Choroid plexus epithelial cell (primary cell): ENCODE data around the gene CD80.

Source experiments
- DNase-seq: peaks from one replicate; pipeline ENCODE4 v3.0.0-alpha.2; 2010; ENCODE audit warnings: low read depth
- H3K4me3 ChIP-seq: 2 replicates; pipeline ENCODE4 v1.5.1; 2011; ENCODE audit warnings: low read depth, mild to moderate bottlenecking, control low read depth, low read length, moderate library complexity
- TF ChIP-seq, protein P1 (sequence below): conservative IDR thresholded peaks from 2 replicates; pipeline ENCODE4 v1.5.1; 2011; ENCODE audit warnings: low read depth, mild to moderate bottlenecking, control low read depth, inconsistent platforms, low read length, moderate library complexity

Gene CD80

DNA sequence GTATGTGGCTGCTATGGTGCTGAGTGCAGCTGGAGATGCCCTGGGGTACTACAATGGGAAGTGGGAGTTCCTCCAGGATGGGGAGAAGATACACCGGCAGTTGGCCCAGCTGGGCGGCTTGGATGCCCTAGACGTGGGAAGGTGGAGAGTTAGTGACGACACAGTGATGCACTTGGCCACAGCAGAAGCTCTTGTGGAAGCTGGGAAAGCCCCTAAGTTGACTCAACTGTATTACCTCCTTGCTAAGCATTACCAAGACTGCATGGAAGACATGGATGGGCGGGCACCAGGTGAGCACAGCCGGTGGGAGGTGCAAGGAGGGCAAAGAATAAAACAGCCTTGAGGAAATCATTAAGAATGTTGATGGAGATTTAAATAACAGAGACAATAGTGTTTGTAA is 22.8 kb upstream of the CD80 start:
- no peak overlapping the region for H3K4me3 ChIP-seq
- no peak for DNase-seq
- TF ChIP-seq, protein P1, sequence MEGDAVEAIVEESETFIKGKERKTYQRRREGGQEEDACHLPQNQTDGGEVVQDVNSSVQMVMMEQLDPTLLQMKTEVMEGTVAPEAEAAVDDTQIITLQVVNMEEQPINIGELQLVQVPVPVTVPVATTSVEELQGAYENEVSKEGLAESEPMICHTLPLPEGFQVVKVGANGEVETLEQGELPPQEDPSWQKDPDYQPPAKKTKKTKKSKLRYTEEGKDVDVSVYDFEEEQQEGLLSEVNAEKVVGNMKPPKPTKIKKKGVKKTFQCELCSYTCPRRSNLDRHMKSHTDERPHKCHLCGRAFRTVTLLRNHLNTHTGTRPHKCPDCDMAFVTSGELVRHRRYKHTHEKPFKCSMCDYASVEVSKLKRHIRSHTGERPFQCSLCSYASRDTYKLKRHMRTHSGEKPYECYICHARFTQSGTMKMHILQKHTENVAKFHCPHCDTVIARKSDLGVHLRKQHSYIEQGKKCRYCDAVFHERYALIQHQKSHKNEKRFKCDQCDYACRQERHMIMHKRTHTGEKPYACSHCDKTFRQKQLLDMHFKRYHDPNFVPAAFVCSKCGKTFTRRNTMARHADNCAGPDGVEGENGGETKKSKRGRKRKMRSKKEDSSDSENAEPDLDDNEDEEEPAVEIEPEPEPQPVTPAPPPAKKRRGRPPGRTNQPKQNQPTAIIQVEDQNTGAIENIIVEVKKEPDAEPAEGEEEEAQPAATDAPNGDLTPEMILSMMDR: no peak

DNA sequence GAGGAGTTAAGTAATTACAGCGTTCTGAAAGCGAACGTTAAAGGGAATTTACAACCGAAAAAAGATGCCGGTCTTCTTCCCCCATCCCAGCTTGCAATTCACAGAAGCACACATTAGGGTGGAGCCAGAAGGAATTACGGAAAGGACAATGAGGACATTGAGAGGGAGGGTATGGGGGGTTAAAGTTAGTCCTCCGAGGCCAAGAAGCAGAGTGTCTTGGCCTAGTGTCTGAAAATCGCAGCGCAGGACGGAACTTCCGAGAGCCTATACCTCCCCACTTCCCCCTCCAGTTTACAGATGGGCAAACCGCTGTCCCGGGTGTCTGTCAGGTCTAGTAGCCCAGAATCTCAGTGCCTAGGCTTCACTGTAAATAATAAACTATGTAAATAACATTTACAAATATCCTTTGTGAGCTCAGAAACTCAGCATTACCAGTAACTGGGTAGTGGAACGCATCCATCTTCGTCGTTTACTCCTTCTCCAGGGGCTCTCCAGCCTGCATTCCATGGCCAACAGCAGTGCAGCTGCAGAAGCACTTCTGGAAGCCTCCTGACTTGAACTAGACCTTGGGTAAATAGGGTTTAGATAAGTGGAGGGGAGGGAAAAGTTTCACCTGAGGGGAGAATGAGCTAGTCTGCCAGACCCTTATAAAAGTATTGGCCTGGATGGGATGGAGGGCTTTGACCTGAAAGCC is 20.8 kb upstream of the CD80 start:
- DNase-seq: no peak
- TF ChIP-seq, protein P1: no peak
- H3K4me3 ChIP-seq: peak overlapping the region; percentile 66

DNA sequence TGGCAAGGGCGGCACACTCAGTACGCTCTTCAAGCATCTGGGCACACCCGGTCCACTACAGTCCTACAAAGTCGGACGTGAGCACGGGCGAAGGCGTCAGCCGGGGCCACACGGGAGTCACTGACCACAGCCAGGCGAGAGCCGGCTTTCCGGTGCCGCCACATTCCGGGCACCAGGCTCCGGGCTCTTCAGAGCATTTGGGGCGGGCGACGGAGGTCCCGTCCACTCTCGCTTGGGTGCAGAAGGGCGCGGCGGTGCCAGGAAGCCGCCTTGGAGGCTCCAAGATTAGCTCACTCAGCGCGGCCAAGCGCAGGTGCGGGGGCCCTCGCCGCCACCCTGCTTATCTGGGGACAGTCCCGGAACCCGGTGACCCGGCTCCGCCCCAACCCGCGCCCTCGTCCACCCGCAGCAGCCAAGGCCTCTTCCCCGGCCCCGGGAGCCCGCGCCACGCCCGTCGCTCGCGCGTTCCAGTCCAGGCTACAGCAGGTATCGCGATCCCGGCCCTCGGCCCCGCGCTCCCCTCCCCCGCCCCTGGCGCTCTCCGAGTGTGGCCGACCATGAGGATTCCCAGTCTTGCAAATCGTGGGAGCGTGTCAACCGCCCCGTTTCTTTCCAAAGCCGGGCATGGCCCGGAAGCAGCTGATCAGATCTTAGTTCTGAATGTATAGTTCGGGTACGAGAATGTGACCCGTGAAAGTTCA is 20.1 kb upstream of the CD80 start, which contains the start of gene ADPRH:
Gene ADPRH, plus strand, starts transcription at position 127 of the 701 bp plus-strand sequence. CDS start 2,678 bp downstream, outside the sequence.
- TF ChIP-seq, protein P1: no peak
- peak within 1 kb of the TSS; percentile 66 for H3K4me3 ChIP-seq
- peak; percentile 72 for DNase-seq

DNA sequence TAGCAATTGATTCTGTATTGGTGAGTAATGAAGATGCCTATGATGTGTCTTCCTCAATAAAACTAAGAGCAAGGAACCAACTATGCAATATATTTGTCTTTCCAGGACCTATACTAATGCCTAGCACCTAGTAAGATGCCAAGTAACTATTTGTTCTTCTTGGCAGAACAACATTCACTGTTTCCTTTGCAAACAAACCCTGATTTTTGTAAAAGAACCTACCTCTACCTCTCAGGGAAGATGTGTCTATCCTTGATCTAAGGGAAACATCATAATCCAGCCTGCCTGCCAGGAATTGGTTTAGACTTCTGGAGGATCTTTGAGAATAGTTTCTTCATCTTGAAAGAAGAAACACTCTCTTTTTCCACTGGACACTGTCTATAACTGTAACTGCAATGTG is 16.1 kb upstream of the CD80 start:
- H3K4me3 ChIP-seq: no peak overlapping the region
- TF ChIP-seq, protein P1: no peak
- DNase-seq: no peak

DNA sequence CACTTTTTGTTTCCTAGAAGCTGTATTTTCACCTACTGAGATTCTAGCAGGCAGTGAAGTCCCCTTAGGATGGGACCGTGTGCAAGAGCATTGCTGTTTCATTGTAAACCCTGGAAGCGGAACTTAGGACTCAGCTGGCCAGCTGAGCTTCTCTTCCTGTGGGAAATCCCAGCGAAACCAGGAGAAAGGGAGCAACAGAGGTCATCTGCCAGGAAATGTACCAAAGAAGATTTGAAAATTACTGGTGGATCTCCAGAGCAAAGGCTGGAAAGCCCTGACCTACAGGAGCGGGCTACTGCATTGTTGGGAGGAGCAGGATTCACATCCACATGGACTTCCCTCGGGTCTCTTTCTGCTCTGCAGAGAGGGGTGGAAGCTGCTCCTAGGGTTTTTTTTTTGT is 12.3 kb upstream of the CD80 start:
- no peak for DNase-seq
- H3K4me3 ChIP-seq: no peak overlapping the region
- TF ChIP-seq, protein P1: no peak

DNA sequence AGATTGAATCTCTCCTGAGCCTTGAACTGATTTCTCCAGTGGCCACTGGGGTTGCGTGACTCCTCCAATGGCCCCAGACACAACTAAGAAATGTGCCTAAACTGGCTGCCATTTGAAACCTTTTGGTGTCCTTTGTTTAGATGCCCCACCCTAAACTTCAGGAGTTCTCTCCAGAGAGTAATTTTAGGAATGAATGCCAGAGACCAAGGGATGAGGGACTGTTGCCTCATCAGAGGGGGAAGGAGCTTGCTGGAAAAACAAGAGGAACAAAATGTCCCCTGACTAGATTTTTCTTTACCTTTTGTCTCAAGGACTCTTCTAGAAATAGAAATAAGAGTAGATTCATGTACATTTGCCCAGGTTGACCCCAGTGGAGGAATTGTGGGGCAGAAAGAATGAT is 11.8 kb upstream of the CD80 start:
- TF ChIP-seq, protein P1: no peak
- H3K4me3 ChIP-seq: no peak overlapping the region
- no peak for DNase-seq
